SK-N-SH treated with all-trans-retinoic acid at 6 μM for 48 hours (cell line): ENCODE results near the gene MAST4.

Experiments
- ATAC-seq: fragments of 200-7000 bp; cut with Tn5 transposase; 3 replicates; pipeline ENCODE4 v1.9.1; 2020; ENCODE audit warnings: mild to moderate bottlenecking, moderate library complexity
- ARNTL ChIP-seq: fragments of 450-650 bp; formaldehyde crosslinking; IDR thresholded peaks from 2 replicates; pipeline ENCODE4 v1.5.0; 2020; ENCODE audit warnings: low read depth, mild to moderate bottlenecking, moderate library complexity, borderline replicate concordance
- BACH2 ChIP-seq: fragments of 250-450 bp; sonication (Bioruptor Pico); IDR thresholded peaks from 2 replicates; pipeline ENCODE4 v1.9.0; 2021; ENCODE audit warnings: mild to moderate bottlenecking, borderline replicate concordance
- CSDC2 ChIP-seq: fragments of 250-450 bp; sonication (Bioruptor Pico); IDR thresholded peaks from 2 replicates; pipeline ENCODE4 v1.5.0; 2020; ENCODE audit warnings: mild to moderate bottlenecking, moderate library complexity
- ESRRG ChIP-seq: fragments of 250-450 bp; sonication (Bioruptor Pico); IDR thresholded peaks from 2 replicates; pipeline ENCODE4 v1.6.1; 2021; ENCODE audit warnings: mild to moderate bottlenecking
- GLIS3 ChIP-seq: fragments of 250-450 bp; sonication (Bioruptor Pico); IDR thresholded peaks from 2 replicates; pipeline ENCODE4 v1.5.0; 2020; ENCODE audit warnings: mild to moderate bottlenecking, moderate library complexity
- ISL1 ChIP-seq: fragments of 250-450 bp; sonication (Bioruptor Pico); IDR thresholded peaks from 2 replicates; pipeline ENCODE4 v2.1.2; 2022; ENCODE audit warnings: mild to moderate bottlenecking, moderate library complexity
- PPARA ChIP-seq: fragments of 250-450 bp; sonication (Bioruptor Pico); IDR thresholded peaks from 2 replicates; pipeline ENCODE4 v1.5.0; 2020; ENCODE audit warnings: mild to moderate bottlenecking, borderline replicate concordance
- RARB ChIP-seq: fragments of 250-450 bp; sonication (Bioruptor Pico); IDR thresholded peaks from 2 replicates; pipeline ENCODE4 v1.8.0; 2021; ENCODE audit warnings: mild to moderate bottlenecking, moderate library complexity
- SNAI2 ChIP-seq: fragments of 250-450 bp; sonication (Bioruptor Pico); IDR thresholded peaks from 2 replicates; pipeline ENCODE4 v1.5.0; 2020; ENCODE audit warnings: mild to moderate bottlenecking, moderate library complexity
- TCF4 ChIP-seq: fragments of 250-450 bp; sonication (Bioruptor Pico); IDR thresholded peaks from 2 replicates; pipeline ENCODE4 v1.8.0; 2021; ENCODE audit warnings: mild to moderate bottlenecking, moderate library complexity, borderline replicate concordance
- TOX ChIP-seq: fragments of 250-450 bp; sonication (Bioruptor Pico); IDR thresholded peaks from 2 replicates; pipeline ENCODE4 v1.8.0; 2021; ENCODE audit warnings: mild to moderate bottlenecking, moderate library complexity, borderline replicate concordance
- ZC3H10 ChIP-seq: fragments of 250-450 bp; sonication (Bioruptor Pico); IDR thresholded peaks from 2 replicates; pipeline ENCODE4 v1.5.1; 2021; ENCODE audit warnings: mild to moderate bottlenecking, moderate library complexity
- ZFP3 ChIP-seq: fragments of 250-450 bp; sonication (Bioruptor Pico); IDR thresholded peaks from 2 replicates; pipeline ENCODE4 v1.5.0; 2020; ENCODE audit warnings: mild to moderate bottlenecking, moderate library complexity
- ZFP30 ChIP-seq: fragments of 450-650 bp; formaldehyde crosslinking; IDR thresholded peaks from 2 replicates; pipeline ENCODE4 v1.5.0; 2022; ENCODE audit warnings: mild to moderate bottlenecking, moderate library complexity
- ZNF565 ChIP-seq: fragments of 450-650 bp; formaldehyde crosslinking; conservative IDR thresholded peaks from 2 replicates; pipeline ENCODE4 v1.5.0; 2020; ENCODE audit warnings: low read depth, mild to moderate bottlenecking, moderate library complexity
- ZNF70 ChIP-seq: fragments of 450-650 bp; formaldehyde crosslinking; IDR thresholded peaks from 2 replicates; pipeline ENCODE4 v1.5.0; 2020; ENCODE audit warnings: mild to moderate bottlenecking, moderate library complexity
- ZNF8 ChIP-seq: fragments of 450-650 bp; formaldehyde crosslinking; IDR thresholded peaks from 2 replicates; pipeline ENCODE4 v1.5.0; 2020; ENCODE audit warnings: mild to moderate bottlenecking, moderate library complexity
- TF ChIP-seq, protein P1 (sequence below): fragments of 250-450 bp; sonication (Bioruptor Pico); IDR thresholded peaks from 2 replicates; pipeline ENCODE4 v1.5.0; 2020; ENCODE audit warnings: mild to moderate bottlenecking, moderate library complexity
- TF ChIP-seq, protein P2 (sequence below): fragments of 250-450 bp; sonication (Bioruptor Pico); IDR thresholded peaks from 2 replicates; pipeline ENCODE4 v1.8.0; 2021; ENCODE audit warnings: low read depth, mild to moderate bottlenecking, moderate library complexity, borderline replicate concordance
- TF ChIP-seq, protein P3 (sequence below): fragments of 250-450 bp; sonication (Bioruptor Pico); IDR thresholded peaks from 2 replicates; pipeline ENCODE4 v1.8.0; 2020; ENCODE audit warnings: mild to moderate bottlenecking, moderate library complexity, borderline replicate concordance
- TF ChIP-seq, protein P4 (sequence below): fragments of 250-450 bp; sonication (Bioruptor Pico); IDR thresholded peaks from 2 replicates; pipeline ENCODE4 v1.5.1; 2020; ENCODE audit warnings: low read depth, mild to moderate bottlenecking, moderate library complexity

MAST4 gene

DNA sequence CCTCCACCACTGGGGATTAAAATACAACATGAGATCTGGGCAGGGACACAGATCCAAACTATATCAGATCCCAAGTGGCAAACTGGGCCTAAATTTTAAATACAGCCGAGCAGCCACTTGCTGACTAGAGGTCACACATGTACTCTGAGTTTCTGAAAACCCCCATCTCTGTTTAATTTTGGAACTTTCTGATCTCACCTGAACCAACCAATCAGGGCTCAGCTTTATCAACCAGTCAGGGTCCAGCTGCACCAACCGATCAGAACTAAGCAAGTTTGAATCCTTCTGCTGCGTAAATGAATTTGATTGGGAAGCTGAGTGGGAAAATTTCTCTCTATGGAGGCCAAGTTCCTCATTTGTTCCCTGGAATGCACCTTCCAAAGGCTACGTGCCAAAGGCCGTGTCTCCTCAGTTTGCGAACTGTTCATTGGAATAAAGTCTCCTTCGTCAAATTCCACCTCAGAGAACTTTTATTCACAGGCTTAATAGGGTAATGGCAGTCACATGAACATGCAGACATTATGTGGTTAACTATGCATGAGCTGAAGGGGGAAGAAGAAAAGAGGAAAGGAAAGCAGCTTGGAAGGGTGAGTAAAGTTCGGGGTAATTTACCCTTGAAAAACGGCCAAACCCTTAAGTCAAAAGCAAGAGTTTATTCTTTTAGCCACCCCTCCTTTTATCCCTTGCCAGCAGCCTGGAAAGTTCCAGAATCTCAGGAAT is 596.7 kb downstream of the MAST4 start:
- TF ChIP-seq TCF4 (CRISPR knock-in tag) (no peak), ZFP3 (CRISPR knock-in tag) (no peak), ARNTL (no peak), ZFP30 (CRISPR knock-in tag) (no peak), TOX (CRISPR knock-in tag) (no peak), ZNF8 (CRISPR knock-in tag) (no peak), RARB (CRISPR knock-in tag) (no peak), ZC3H10 (CRISPR knock-in tag) (no peak), ZNF70 (CRISPR knock-in tag) (no peak), ESRRG (CRISPR knock-in tag) (no peak), ZNF565 (no peak), GLIS3 (CRISPR knock-in tag) (no peak), CSDC2 (CRISPR knock-in tag) (no peak), SNAI2 (CRISPR knock-in tag) (no peak), ISL1 (CRISPR knock-in tag) (no peak), PPARA (no peak)
- TF ChIP-seq, protein P1, sequence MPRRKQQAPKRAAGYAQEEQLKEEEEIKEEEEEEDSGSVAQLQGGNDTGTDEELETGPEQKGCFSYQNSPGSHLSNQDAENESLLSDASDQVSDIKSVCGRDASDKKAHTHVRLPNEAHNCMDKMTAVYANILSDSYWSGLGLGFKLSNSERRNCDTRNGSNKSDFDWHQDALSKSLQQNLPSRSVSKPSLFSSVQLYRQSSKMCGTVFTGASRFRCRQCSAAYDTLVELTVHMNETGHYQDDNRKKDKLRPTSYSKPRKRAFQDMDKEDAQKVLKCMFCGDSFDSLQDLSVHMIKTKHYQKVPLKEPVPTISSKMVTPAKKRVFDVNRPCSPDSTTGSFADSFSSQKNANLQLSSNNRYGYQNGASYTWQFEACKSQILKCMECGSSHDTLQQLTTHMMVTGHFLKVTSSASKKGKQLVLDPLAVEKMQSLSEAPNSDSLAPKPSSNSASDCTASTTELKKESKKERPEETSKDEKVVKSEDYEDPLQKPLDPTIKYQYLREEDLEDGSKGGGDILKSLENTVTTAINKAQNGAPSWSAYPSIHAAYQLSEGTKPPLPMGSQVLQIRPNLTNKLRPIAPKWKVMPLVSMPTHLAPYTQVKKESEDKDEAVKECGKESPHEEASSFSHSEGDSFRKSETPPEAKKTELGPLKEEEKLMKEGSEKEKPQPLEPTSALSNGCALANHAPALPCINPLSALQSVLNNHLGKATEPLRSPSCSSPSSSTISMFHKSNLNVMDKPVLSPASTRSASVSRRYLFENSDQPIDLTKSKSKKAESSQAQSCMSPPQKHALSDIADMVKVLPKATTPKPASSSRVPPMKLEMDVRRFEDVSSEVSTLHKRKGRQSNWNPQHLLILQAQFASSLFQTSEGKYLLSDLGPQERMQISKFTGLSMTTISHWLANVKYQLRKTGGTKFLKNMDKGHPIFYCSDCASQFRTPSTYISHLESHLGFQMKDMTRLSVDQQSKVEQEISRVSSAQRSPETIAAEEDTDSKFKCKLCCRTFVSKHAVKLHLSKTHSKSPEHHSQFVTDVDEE (CRISPR knock-in tag) = no peak
- TF ChIP-seq, protein P2, sequence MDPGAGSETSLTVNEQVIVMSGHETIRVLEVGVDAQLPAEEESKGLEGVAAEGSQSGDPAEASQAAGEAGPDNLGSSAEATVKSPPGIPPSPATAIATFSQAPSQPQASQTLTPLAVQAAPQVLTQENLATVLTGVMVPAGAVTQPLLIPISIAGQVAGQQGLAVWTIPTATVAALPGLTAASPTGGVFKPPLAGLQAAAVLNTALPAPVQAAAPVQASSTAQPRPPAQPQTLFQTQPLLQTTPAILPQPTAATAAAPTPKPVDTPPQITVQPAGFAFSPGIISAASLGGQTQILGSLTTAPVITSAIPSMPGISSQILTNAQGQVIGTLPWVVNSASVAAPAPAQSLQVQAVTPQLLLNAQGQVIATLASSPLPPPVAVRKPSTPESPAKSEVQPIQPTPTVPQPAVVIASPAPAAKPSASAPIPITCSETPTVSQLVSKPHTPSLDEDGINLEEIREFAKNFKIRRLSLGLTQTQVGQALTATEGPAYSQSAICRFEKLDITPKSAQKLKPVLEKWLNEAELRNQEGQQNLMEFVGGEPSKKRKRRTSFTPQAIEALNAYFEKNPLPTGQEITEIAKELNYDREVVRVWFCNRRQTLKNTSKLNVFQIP (CRISPR knock-in tag) = no peak
- TF ChIP-seq, protein P3, sequence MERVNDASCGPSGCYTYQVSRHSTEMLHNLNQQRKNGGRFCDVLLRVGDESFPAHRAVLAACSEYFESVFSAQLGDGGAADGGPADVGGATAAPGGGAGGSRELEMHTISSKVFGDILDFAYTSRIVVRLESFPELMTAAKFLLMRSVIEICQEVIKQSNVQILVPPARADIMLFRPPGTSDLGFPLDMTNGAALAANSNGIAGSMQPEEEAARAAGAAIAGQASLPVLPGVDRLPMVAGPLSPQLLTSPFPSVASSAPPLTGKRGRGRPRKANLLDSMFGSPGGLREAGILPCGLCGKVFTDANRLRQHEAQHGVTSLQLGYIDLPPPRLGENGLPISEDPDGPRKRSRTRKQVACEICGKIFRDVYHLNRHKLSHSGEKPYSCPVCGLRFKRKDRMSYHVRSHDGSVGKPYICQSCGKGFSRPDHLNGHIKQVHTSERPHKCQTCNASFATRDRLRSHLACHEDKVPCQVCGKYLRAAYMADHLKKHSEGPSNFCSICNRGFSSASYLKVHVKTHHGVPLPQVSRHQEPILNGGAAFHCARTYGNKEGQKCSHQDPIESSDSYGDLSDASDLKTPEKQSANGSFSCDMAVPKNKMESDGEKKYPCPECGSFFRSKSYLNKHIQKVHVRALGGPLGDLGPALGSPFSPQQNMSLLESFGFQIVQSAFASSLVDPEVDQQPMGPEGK = no peak
- TF ChIP-seq, protein P4, sequence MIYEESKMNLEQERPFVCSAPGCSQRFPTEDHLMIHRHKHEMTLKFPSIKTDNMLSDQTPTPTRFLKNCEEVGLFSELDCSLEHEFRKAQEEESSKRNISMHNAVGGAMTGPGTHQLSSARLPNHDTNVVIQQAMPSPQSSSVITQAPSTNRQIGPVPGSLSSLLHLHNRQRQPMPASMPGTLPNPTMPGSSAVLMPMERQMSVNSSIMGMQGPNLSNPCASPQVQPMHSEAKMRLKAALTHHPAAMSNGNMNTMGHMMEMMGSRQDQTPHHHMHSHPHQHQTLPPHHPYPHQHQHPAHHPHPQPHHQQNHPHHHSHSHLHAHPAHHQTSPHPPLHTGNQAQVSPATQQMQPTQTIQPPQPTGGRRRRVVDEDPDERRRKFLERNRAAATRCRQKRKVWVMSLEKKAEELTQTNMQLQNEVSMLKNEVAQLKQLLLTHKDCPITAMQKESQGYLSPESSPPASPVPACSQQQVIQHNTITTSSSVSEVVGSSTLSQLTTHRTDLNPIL (CRISPR knock-in tag) = no peak

DNA sequence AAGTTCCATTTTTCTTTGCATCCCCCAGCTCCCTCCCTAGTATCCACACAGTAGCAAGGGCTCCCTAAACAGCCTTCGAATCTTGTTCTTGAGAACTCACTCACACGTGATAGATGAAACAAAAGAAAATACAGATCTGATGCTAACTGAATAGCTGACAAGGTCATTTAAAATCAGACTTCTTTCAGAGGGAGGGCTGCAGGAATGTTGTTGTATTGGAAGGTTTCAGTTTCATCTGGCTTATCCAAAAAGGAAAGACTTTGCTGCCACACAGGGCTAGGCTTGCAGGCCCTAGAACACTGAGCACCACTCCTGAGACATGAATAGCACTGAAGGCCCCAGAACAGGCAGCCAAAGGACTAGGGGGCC is 597.2 kb downstream of the MAST4 start:
- ATAC-seq = no peak
- TF ChIP-seq ISL1 (CRISPR knock-in tag) (no peak), BACH2 (CRISPR knock-in tag) (no peak), SNAI2 (CRISPR knock-in tag) (no peak)
- TF ChIP-seq, protein P4 (CRISPR knock-in tag) = no peak

More for the DNA sequence above, 596.7 kb downstream of the MAST4 start:
- ATAC-seq = no peak

DNA sequence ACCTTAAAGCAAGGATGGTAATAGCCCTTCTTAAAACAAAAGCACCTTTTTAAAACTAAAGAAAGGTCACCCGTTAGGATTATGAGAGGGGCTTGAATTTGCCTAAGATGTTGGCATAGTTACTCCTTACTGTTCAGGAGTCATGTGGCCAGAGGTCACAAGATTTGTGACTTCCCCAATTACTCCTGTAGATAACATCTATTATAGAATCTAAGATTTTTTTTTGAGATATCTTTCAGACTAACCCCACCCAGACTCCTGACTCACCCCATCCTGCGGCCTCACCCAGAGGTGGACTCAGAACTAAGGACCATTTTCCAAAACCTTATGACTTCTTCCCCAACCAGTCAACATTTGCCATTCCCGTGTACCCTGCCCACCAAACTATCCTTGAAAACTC is 598.0 kb downstream of the MAST4 start:
- no peak for TF ChIP-seq TOX (CRISPR knock-in tag)
- TF ChIP-seq ISL1 (CRISPR knock-in tag) = no peak
- no peak for TF ChIP-seq BACH2 (CRISPR knock-in tag)
- no peak for TF ChIP-seq RARB (CRISPR knock-in tag)
- ATAC-seq = no peak
